OCI-LY1 (cell line): ENCODE results near the gene DDX4.

Experiments used
- H2AFZ ChIP-seq: fragments of 200-600 bp; sonication (generic), shearing (Covaris generic); 2 replicates; pipeline ENCODE4 v1.6.0; 2014; ENCODE audit warnings: antibody characterized with exemption, mild to moderate bottlenecking, low read length
- H3F3A ChIP-seq: fragments of 200-600 bp; sonication (generic), shearing (Covaris generic); 2 replicates; pipeline ENCODE4 v1.6.0; 2014; ENCODE audit warnings: mild to moderate bottlenecking, antibody characterized with exemption, low read length, moderate library complexity; ENCODE audit not compliant: insufficient read depth
- H3K27ac ChIP-seq: fragments of 200-600 bp; sonication (generic); 2 replicates; pipeline ENCODE4 v1.5.1; 2014; ENCODE audit warnings: low read length, mixed run types, mild to moderate bottlenecking, low read depth; ENCODE audit not compliant: poor library complexity, severe bottlenecking
- H3K27me3 ChIP-seq: fragments of 200-600 bp; sonication (generic); 2 replicates; pipeline ENCODE4 v1.6.0; 2014; ENCODE audit warnings: antibody characterized with exemption, mild to moderate bottlenecking, low read length, moderate library complexity; ENCODE audit not compliant: insufficient read depth
- H3K36me3 ChIP-seq: fragments of 200-600 bp; sonication (generic); 2 replicates; pipeline ENCODE4 v1.6.1; 2014; ENCODE audit warnings: mild to moderate bottlenecking, antibody characterized with exemption, low read length, moderate library complexity, mixed read lengths; ENCODE audit not compliant: insufficient read depth
- H3K4me1 ChIP-seq: fragments of 200-600 bp; sonication (generic); 2 replicates; pipeline ENCODE4 v1.5.1; 2014; ENCODE audit warnings: mild to moderate bottlenecking, low read length, moderate library complexity; ENCODE audit not compliant: insufficient read depth, severe bottlenecking
- H3K4me2 ChIP-seq: fragments of 200-600 bp; sonication (generic), shearing (Covaris generic); 2 replicates; pipeline ENCODE4 v1.6.1; 2014; ENCODE audit warnings: low read length
- H3K4me3 ChIP-seq: fragments of 200-600 bp; sonication (generic); 2 replicates; pipeline ENCODE4 v1.5.1; 2014; ENCODE audit warnings: low read length, low read depth, mild to moderate bottlenecking, mixed read lengths; ENCODE audit not compliant: poor library complexity, severe bottlenecking
- H3K79me2 ChIP-seq: fragments of 200-600 bp; shearing (Covaris generic); 2 replicates; pipeline ENCODE4 v1.6.1; 2016; ENCODE audit warnings: mixed run types, low read length, mixed read lengths; ENCODE audit not compliant: insufficient read depth
- H3K9ac ChIP-seq: fragments of 200-600 bp; sonication (generic), shearing (Covaris generic); 2 replicates; pipeline ENCODE4 v1.6.1; 2014; ENCODE audit warnings: mild to moderate bottlenecking, low read length, mixed read lengths
- H3K9me2 ChIP-seq: fragments of 200-600 bp; sonication (generic), shearing (Covaris generic); 2 replicates; pipeline ENCODE4 v1.6.1; 2014; ENCODE audit warnings: low read depth, mild to moderate bottlenecking, low read length, mixed read lengths
- H3K9me3 ChIP-seq: fragments of 200-600 bp; shearing (Covaris generic); 2 replicates; pipeline ENCODE4 v1.6.1; 2014; ENCODE audit warnings: low read length, mixed read lengths
- H4K20me1 ChIP-seq: fragments of 200-600 bp; sonication (generic), shearing (Covaris generic); 2 replicates; pipeline ENCODE4 v1.6.0; 2016; ENCODE audit warnings: mild to moderate bottlenecking, low read length; ENCODE audit not compliant: insufficient read depth
- CTCF ChIP-seq: fragments of 200-600 bp; sonication (generic), shearing (Covaris generic); IDR thresholded peaks from 2 replicates; pipeline ENCODE4 v1.5.1; 2017; ENCODE audit warnings: mild to moderate bottlenecking, antibody characterized with exemption, low read length, moderate library complexity, mixed read lengths
- EZH2 ChIP-seq: fragments of 200-600 bp; sonication (generic), shearing (Covaris generic); IDR thresholded peaks from 2 replicates; pipeline ENCODE4 v1.8.0; 2017; ENCODE audit warnings: borderline replicate concordance, mixed run types, mild to moderate bottlenecking, antibody characterized with exemption, low read length, moderate library complexity, mixed read lengths

Gene DDX4

GRCh38 chr5:55858104-55858503, 120.2 kb downstream of the DDX4 start:
- Histone ChIP-seq H3K4me1 (no peaks in the 10 kb centered on the region), H3K79me2 (no peaks in the 10 kb centered on the region), H3K27ac (no peak overlapping the region), H4K20me1 (no peaks in the 10 kb centered on the region), H3K4me2 (no peak overlapping the region), H3K4me3 (no peak overlapping the region), H3F3A (no peaks in the 10 kb centered on the region), H3K9ac (no peak overlapping the region), H2AFZ (no peak overlapping the region), H3K27me3 (no peaks in the 10 kb centered on the region), H3K9me3 (no peaks in the 10 kb centered on the region), H3K9me2 (no peaks in the 10 kb centered on the region), H3K36me3 (no peaks in the 10 kb centered on the region)
- TF ChIP-seq EZH2: no peak
- TF ChIP-seq CTCF: no peak

GRCh38 chr5:55860288-55860687, 122.4 kb downstream of the DDX4 start:
- no peaks in the 10 kb centered on the region for H3K9me2 ChIP-seq
- no peaks in the 10 kb centered on the region for H3K9me3 ChIP-seq
- no peaks in the 10 kb centered on the region for H3K36me3 ChIP-seq
- no peak overlapping the region for H3K4me3 ChIP-seq
- no peaks in the 10 kb centered on the region for H3K79me2 ChIP-seq
- H3F3A ChIP-seq: no peaks in the 10 kb centered on the region
- H3K27me3 ChIP-seq: no peaks in the 10 kb centered on the region
- no peak overlapping the region for H3K4me2 ChIP-seq
- H2AFZ ChIP-seq: no peak overlapping the region
- no peak overlapping the region for H3K27ac ChIP-seq
- H3K9ac ChIP-seq: no peak overlapping the region
- no peak for TF ChIP-seq CTCF
- TF ChIP-seq EZH2: no peak
- H4K20me1 ChIP-seq: no peaks in the 10 kb centered on the region
- no peaks in the 10 kb centered on the region for H3K4me1 ChIP-seq

GRCh38 chr5:55860709-55861108, 122.8 kb downstream of the DDX4 start:
- no peaks in the 10 kb centered on the region for H4K20me1 ChIP-seq
- no peaks in the 10 kb centered on the region for H3K4me1 ChIP-seq
- no peak overlapping the region for H3K4me3 ChIP-seq
- H3K27ac ChIP-seq: no peak overlapping the region
- no peak overlapping the region for H3K4me2 ChIP-seq
- no peaks in the 10 kb centered on the region for H3K27me3 ChIP-seq
- H3F3A ChIP-seq: no peaks in the 10 kb centered on the region
- no peaks in the 10 kb centered on the region for H3K36me3 ChIP-seq
- no peaks in the 10 kb centered on the region for H3K9me2 ChIP-seq
- TF ChIP-seq CTCF (no peak), EZH2 (no peak)
- no peak overlapping the region for H2AFZ ChIP-seq
- no peaks in the 10 kb centered on the region for H3K9me3 ChIP-seq
- H3K79me2 ChIP-seq: no peaks in the 10 kb centered on the region
- H3K9ac ChIP-seq: no peak overlapping the region
